ENCODE results near the gene GPR3.

DNA sequence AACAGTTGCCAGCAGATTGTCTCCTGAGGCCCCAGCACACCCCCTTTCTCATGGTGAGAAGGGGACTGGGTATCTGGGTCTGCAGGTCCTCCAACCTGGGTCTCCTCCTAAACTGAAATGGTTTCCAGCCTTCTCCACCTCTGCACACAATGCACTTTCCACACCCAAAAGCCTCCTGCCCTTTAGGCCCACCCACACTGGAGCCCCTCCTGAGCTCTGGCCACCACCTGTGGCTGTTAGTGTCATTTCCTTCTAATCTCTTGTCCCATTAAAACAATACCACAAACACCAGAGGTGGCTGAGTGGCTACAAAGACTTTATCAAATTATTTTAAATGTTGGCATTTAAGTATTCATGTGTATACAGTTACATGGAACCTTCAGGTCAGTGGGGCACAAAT is 11.5 kb downstream of the GPR3 start:
- TF ChIP-seq EP300 (IDR thresholded peaks at IDR 0.05; ENCODE audit: low read depth) (no peak), POLR2A (IDR thresholded peaks at IDR 0.05) (no peak), POLR2AphosphoS5 (IDR thresholded peaks at IDR 0.05) (no peak)
- TF ChIP-seq, protein P1, sequence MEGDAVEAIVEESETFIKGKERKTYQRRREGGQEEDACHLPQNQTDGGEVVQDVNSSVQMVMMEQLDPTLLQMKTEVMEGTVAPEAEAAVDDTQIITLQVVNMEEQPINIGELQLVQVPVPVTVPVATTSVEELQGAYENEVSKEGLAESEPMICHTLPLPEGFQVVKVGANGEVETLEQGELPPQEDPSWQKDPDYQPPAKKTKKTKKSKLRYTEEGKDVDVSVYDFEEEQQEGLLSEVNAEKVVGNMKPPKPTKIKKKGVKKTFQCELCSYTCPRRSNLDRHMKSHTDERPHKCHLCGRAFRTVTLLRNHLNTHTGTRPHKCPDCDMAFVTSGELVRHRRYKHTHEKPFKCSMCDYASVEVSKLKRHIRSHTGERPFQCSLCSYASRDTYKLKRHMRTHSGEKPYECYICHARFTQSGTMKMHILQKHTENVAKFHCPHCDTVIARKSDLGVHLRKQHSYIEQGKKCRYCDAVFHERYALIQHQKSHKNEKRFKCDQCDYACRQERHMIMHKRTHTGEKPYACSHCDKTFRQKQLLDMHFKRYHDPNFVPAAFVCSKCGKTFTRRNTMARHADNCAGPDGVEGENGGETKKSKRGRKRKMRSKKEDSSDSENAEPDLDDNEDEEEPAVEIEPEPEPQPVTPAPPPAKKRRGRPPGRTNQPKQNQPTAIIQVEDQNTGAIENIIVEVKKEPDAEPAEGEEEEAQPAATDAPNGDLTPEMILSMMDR (IDR thresholded peaks at IDR 0.05): no peak
